Activated naive CD4-positive, alpha-beta T cell treated with anti-CD3 and anti-CD28 coated beads, Interleukin-2, amount 50 U/mL, for 72 hours (primary cell): ENCODE results near the gene IL4. TPM values are rescaled to one million over a fixed set of nuclear protein-coding genes. Genes with fewer than 3 reads are reported as not detected.
"Not testable (repeated sequence)": the region's sequence is repeated elsewhere in the genome, so short reads cannot be mapped to it uniquely, and the experiment has no call there.

ENCODE experiments used
- ATAC-seq, 2 donors: fragments of 150-1000 bp; cut with Tn5 transposase; 2 replicates each; pipeline ENCODE4 v1.10.0; 2021; ENCODE audit warnings: mild to moderate bottlenecking in 2 of 2, moderate library complexity in 2 of 2
- DNase-seq, 2 donors: peaks; one replicate each; pipeline ENCODE4 v3.0.0; 2021 to 2022; ENCODE audit warnings: low spot score in 2 of 2
- H3K27ac Mint-ChIP-seq, 2 donors: one replicate each; pipeline ENCODE4 v1.8.0; 2022; ENCODE audit warnings: mild to moderate bottlenecking in 2 of 2, mixed read lengths in 2 of 2
- H3K36me3 Mint-ChIP-seq, 2 donors: one replicate each; pipeline ENCODE4 v1.8.0; 2022; ENCODE audit warnings: mixed read lengths in 2 of 2
- H3K9me3 Mint-ChIP-seq, 2 donors: one replicate each; pipeline ENCODE4 v1.8.0; 2022; ENCODE audit warnings: mixed read lengths in 2 of 2
- total RNA-seq, 2 donors: library from RNA; stranded (reverse); gene quantifications; one replicate each; pipeline ENCODE4 v1.2.3, GENCODE V29; 2022

Gene IL4
- total RNA-seq: not detected

DNA sequence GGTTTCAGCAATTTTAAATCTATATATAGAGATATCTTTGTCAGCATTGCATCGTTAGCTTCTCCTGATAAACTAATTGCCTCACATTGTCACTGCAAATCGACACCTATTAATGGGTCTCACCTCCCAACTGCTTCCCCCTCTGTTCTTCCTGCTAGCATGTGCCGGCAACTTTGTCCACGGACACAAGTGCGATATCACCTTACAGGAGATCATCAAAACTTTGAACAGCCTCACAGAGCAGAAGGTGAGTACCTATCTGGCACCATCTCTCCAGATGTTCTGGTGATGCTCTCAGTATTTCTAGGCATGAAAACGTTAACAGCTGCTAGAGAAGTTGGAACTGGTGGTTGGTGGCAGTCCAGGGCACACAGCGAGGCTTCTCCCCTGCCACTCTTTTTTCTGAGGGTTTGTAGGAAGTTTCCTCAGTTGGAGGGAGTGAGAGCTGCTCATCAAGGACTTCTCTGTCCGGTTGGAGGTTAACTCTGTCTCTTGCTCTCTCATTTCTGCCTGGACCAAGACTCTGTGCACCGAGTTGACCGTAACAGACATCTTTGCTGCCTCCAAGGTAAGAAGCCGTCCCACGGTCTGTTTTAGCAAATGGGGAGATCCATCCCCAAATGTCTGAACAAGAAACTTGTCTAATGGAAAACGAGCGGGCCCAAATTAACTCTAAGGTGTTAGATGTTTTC lies at the start of gene IL4:
IL4 (plus strand) TSS at position 51 of the 692 bp plus-strand sequence; CDS start at position 113, 62 bp downstream.
- no peaks in the 10 kb centered on the region for H3K36me3 Mint-ChIP-seq
- H3K27ac Mint-ChIP-seq: peak within 1 kb of the TSS in 1 of 2 donors; percentile 66
- no peaks in the 10 kb centered on the region for H3K9me3 Mint-ChIP-seq
- no peak for ATAC-seq
- peak in 1 of 2 donors; percentile 31 for DNase-seq

DNA sequence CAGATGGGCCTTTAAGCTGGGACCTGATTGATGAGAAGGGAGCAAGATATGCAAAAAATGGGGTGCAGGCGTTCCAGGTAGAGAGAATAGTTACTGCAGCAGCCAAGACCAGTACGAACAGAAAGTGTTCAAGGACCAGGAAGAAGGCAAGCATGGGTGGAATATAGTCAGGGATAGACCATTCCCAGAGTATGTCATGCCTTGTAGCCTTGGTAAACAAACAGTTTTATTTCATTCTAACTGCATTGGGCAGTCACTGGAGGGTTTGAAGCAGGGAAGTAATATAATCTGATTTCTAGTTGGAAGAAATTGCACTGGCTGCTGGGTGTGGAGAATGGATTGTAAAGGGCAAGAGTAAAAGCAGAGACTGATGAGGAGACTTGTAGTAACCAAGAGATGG lies 46.3 kb upstream of the IL4 start:
- ATAC-seq (no peak), DNase-seq (no peak)
- Mint-ChIP-seq H3K27ac (no peak overlapping the region), H3K36me3 (peaks cover 26 to 38% of the 10 kb centered on the region in 2 donors), H3K9me3 (no peaks in the 10 kb centered on the region)

DNA sequence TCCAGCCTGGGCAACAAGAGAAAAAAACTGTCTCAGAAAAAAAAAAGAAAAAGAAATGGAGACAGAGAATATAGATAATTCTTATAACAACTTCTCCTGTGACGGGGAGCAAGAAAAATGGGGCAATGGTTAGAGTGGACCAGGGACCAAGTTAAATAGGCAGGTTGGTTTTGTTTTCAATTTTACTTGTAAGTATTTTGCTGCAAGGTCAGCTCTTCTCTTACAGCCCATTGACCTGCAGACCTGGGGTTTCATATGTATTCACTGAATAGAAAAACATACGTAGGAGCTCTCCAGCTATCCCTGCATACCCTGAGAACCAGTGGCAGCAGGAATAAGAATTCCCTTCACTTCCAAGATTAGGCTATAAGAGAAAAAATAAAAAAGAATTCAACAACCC lies 45.0 kb upstream of the IL4 start:
- Mint-ChIP-seq H3K36me3 (peaks cover 13 to 36% of the 10 kb centered on the region in 2 donors), H3K9me3 (no peaks in the 10 kb centered on the region), H3K27ac (no peak overlapping the region)
- DNase-seq: no peak
- no peak for ATAC-seq

- ATAC-seq (no peak), DNase-seq (no peak)
- Mint-ChIP-seq H3K9me3 (no peaks in the 10 kb centered on the region), H3K27ac (no peak overlapping the region), H3K36me3 (peaks cover 13 to 42% of the 10 kb centered on the region in 2 donors)
Observed at GRCh38 chr5:132629230-132629944, 44.4 kb upstream of the IL4 start.

GRCh38 chr5:132633587-132633986 lies 40.2 kb upstream of the IL4 start:
- DNase-seq, ATAC-seq, H3K9me3 Mint-ChIP-seq, H3K27ac Mint-ChIP-seq: not testable (repeated sequence)
- peaks cover 25 to 56% of the 10 kb centered on the region in 2 donors for H3K36me3 Mint-ChIP-seq

DNA sequence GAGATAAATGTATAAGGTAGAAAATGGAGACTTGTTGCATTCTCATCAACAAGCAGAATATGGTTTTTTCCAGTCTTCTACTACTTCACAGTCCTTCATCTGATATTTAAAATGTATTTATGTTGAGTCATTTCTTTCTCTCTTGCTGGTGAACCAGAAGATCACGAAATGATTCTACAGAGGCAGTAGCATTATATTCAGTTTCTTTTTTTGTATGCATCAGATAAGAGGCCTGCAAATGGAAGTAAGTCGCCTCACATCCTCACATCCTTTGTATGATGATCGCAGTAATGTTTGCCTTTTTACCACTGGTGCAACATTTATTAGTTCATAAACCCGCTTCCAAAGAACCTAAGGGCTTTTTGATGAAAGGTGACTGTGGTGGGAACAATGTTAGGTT lies 37.9 kb upstream of the IL4 start:
- H3K36me3 Mint-ChIP-seq: peaks cover 25 to 44% of the 10 kb centered on the region in 2 donors
- ATAC-seq (peak; percentile 84 to 88), DNase-seq (no peak)
- H3K9me3 Mint-ChIP-seq: no peaks in the 10 kb centered on the region
- peak overlapping the region; percentile 65 to 92 for H3K27ac Mint-ChIP-seq

- no peak for DNase-seq
- Mint-ChIP-seq H3K9me3 (no peaks in the 10 kb centered on the region), H3K36me3 (peaks cover 24 to 35% of the 10 kb centered on the region in 2 donors), H3K27ac (peak overlapping the region in 1 of 2 donors; percentile 92)
- ATAC-seq: no peak
Observed at GRCh38 chr5:132637241-132637640, 36.5 kb upstream of the IL4 start.

- peak overlapping the region in 1 of 2 donors; percentile 88 for H3K27ac Mint-ChIP-seq
- peaks cover 33 to 38% of the 10 kb centered on the region in 2 donors for H3K36me3 Mint-ChIP-seq
- ATAC-seq: peak; percentile 27 to 28
Observed at GRCh38 chr5:132639706-132640130, 34.1 kb upstream of the IL4 start.

DNA sequence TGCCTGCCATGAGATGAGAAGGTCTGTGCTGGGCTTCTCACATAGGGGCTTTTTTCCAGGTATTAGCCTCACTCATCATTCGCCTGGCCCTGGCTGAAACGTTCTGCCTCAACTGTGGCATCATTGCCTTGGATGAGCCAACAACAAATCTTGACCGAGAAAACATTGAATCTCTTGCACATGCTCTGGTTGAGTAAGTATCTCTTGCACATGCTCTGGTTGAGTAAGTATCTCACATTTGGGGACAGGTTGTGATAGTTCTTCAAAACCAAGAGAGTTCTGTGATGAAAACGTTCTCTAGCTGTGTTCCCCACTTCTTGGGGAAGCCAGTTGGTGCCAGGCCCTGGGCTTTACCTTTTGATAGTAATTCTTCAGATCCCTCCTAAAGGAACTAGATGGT lies 33.2 kb upstream of the IL4 start:
- no peak for DNase-seq
- Mint-ChIP-seq H3K27ac (peak overlapping the region; percentile 44 to 88), H3K36me3 (peaks cover 31 to 46% of the 10 kb centered on the region in 2 donors), H3K9me3 (peaks cover 3 to 5% of the 10 kb centered on the region in 2 donors)
- peak; percentile 8 to 27 for ATAC-seq

More at GRCh38 chr5:132639706-132640130, 34.1 kb upstream of the IL4 start:
- H3K9me3 Mint-ChIP-seq: peaks cover 3 to 5% of the 10 kb centered on the region in 2 donors
- peak in 1 of 2 donors; percentile 24 for DNase-seq

- ATAC-seq (peak; percentile 85 to 86), DNase-seq (peak; percentile 40 to 60)
- Mint-ChIP-seq H3K36me3 (peaks cover 30 to 46% of the 10 kb centered on the region in 2 donors), H3K9me3 (peaks cover 3 to 5% of the 10 kb centered on the region in 2 donors), H3K27ac (peak overlapping the region; percentile 44 to 88)
Observed at GRCh38 chr5:132641241-132641723, 32.5 kb upstream of the IL4 start.

DNA sequence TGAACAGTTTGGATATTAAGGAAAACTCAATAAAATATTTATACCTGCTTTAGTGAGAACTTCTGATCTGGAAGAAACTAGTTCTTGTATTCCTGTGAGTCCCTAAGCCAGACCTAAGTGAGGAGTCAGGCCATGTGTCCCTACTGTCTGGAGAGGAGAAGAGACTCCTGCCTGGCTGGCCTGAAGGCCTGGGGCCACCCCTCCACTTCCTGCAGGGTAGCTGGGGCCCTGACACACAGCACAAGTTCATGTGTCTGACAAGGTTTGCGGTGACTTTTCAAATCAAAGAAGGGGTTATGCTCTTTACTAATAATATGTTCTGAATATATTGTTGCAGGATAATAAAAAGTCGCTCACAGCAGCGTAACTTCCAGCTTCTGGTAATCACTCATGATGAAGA lies 31.9 kb upstream of the IL4 start:
- DNase-seq: no peak
- Mint-ChIP-seq H3K36me3 (peaks cover 30 to 46% of the 10 kb centered on the region in 2 donors), H3K9me3 (peaks cover 3 to 5% of the 10 kb centered on the region in 2 donors), H3K27ac (peak overlapping the region in 1 of 2 donors; percentile 88)
- peak; percentile 23 to 52 for ATAC-seq

DNA sequence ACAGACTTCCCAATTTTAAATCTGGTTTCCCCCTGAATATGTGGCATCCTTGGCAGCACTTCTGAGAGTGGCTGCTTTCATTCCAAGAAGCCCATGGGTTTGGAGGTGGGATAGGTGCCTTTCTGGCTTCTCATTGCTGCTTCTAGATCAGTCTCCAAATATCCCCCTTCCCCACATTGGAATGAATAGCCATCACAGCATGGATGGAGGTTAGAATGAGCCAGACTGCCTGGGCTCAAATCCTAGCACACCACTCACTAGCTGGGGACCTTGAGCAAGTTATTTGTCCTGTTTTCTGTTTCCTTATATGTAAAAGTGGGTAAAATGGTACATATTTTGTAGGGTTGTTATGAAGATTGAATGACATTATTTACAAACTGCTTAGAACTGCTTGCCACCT lies 29.6 kb upstream of the IL4 start:
- no peak overlapping the region for H3K27ac Mint-ChIP-seq
- ATAC-seq: no peak
- DNase-seq: no peak
- peaks cover 17 to 18% of the 10 kb centered on the region in 2 donors for H3K9me3 Mint-ChIP-seq
- peaks cover 34 to 41% of the 10 kb centered on the region in 2 donors for H3K36me3 Mint-ChIP-seq

GRCh38 chr5:132646583-132647266 lies 27.1 kb upstream of the IL4 start:
- no peak for ATAC-seq

GRCh38 chr5:132647473-132647872 lies 26.3 kb upstream of the IL4 start:
- no peak for DNase-seq
- no peak overlapping the region for H3K27ac Mint-ChIP-seq
- peaks cover 20 to 23% of the 10 kb centered on the region in 2 donors for H3K9me3 Mint-ChIP-seq
- H3K36me3 Mint-ChIP-seq: peaks cover 29 to 40% of the 10 kb centered on the region in 2 donors
- ATAC-seq: no peak

More at GRCh38 chr5:132646583-132647266, 27.1 kb upstream of the IL4 start:
- Mint-ChIP-seq H3K36me3 (peaks cover 34 to 41% of the 10 kb centered on the region in 2 donors), H3K9me3 (peaks cover 17 to 18% of the 10 kb centered on the region in 2 donors), H3K27ac (no peak overlapping the region)
- no peak for DNase-seq

GRCh38 chr5:132648355-132648754 lies 25.4 kb upstream of the IL4 start:
- ATAC-seq (no peak), DNase-seq (no peak)
- no peak overlapping the region for H3K27ac Mint-ChIP-seq
- peaks cover 21 to 32% of the 10 kb centered on the region in 2 donors for H3K36me3 Mint-ChIP-seq
- peaks cover 17 to 18% of the 10 kb centered on the region in 2 donors for H3K9me3 Mint-ChIP-seq

GRCh38 chr5:132651838-132652469 lies 21.8 kb upstream of the IL4 start:
- DNase-seq: no peak
- Mint-ChIP-seq H3K36me3 (peaks cover 15 to 17% of the 10 kb centered on the region in 2 donors), H3K9me3 (peaks cover 17 to 18% of the 10 kb centered on the region in 2 donors), H3K27ac (no peak overlapping the region)
- ATAC-seq: no peak
